ENCODE results near the gene TMUB1. TPM values are rescaled to one million over a fixed set of nuclear protein-coding genes. Genes with fewer than 3 reads are reported as not detected.
A peak's percentile ranks its signal among the peaks of the same experiment; 100 is the strongest.

Gene TMUB1
- total and polyA plus RNA-seq, 4 donors, result 8.5 to 57.2 (median 38.0) TPM

DNA sequence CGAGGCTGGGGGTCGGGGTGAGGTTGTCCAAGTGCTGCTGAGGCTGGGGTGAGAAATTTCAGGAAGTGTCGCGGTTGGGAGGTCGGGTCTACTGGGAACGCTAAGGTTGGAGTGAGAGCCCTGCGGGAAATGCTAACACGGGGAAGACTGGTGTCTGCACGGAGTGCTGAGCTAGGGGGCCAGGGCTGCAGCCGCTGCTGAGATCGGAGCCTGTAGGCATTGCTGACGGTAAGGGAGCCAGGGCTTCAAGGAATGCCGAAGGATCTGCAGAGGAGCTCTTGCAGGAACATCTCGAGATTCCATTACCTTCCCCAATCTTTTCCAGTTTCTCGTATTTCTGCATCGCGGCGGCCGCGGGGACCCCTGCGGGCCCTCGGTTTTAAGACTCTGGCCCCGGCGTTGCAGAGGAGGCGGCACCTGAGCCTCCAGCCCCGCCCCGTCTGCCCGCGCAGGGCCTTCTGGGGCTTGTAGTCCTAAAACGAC is 25.7 kb downstream of the TMUB1 start, which contains the start of gene CDK5:
Gene CDK5, minus strand, starts transcription at position 392 of the 483 bp plus-strand sequence. Its CDS starts 49 bp downstream, at position 343.
- WGBS (ENCODE audit: insufficient coverage), result under 1% methylated on average over 30 of the region's 30 CpGs
- H3K4me3 ChIP-seq (ENCODE audit: low read depth, low read length), result peak within 1 kb of the TSS; percentile 82
- DNase-seq (ENCODE audit: low read depth in 4 of 6, low spot score in 6 of 6), result no peak
- H3K27me3 ChIP-seq (ENCODE audit: control insufficient read depth, insufficient read depth, low read length), result peaks cover 2% of the 10 kb centered on the region
- H3K9me3 ChIP-seq (ENCODE audit: control insufficient read depth, insufficient read depth, low read length), result no peaks in the 10 kb centered on the region
- peak within 1 kb of the TSS; percentile 99 for H3K27ac ChIP-seq (ENCODE audit: low read depth, low read length)
- peaks cover 64% of the 10 kb centered on the region for H3K4me1 ChIP-seq (ENCODE audit: control insufficient read depth, insufficient read depth, low read length)
- H3K36me3 ChIP-seq (ENCODE audit: control insufficient read depth, insufficient read depth, low read length), result peaks cover 37% of the 10 kb centered on the region

DNA sequence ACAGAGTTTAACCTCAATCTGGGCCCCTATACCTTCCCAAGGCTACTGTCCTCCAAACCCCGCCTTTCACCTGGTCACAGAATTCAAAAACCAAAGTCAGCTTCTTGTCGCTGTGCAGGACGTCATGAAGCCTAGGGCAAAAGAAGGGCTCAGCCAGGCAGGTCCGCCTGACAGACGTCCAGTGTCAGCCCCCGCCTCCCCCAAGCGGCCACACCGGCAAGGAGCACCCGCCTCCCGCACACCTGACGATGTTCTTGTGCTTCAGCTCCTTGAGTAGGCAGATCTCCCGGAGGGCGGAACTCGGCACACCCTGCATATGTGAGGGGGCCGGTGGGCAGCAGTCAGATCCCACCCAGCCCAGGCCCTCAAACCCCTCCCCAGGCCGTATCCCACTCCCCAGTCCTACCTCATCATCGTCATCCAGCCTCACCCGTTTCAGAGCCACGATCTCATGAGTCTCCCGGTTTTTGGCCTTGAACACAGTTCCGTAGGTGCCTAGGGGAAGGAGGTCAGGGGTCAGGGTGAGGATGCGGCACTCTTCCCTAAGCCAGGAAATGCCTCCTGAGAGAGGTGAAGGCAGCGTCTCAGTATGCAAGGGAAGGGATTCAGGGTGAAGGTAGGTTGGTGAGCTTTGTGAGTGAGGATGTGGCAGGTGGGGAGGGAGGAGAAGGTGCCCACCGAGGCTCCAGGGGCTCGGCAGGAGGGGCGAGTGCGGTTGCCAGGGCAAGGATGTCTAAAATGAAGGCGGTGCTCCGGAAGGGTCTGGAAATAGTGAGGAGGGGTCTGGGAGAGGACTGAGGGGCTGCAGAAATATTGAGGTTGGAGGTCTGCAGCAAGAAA is 26.4 kb downstream of the TMUB1 start:
- 16% methylated on average over 26 of the region's 29 CpGs for WGBS (ENCODE audit: insufficient coverage)
- Histone ChIP-seq H3K4me3 (ENCODE audit: low read depth, low read length) (peak overlapping the region; percentile 82), H3K27me3 (ENCODE audit: control insufficient read depth, insufficient read depth, low read length) (no peaks in the 10 kb centered on the region), H3K27ac (ENCODE audit: low read depth, low read length) (peak overlapping the region; percentile 67), H3K4me1 (ENCODE audit: control insufficient read depth, insufficient read depth, low read length) (peaks cover 58% of the 10 kb centered on the region), H3K36me3 (ENCODE audit: control insufficient read depth, insufficient read depth, low read length) (peaks cover 37% of the 10 kb centered on the region), H3K9me3 (ENCODE audit: control insufficient read depth, insufficient read depth, low read length) (no peaks in the 10 kb centered on the region)
- DNase-seq (ENCODE audit: low read depth in 4 of 6, low spot score in 6 of 6), result peak in 1 of 6 donors; percentile 32

GRCh38 chr7:151056283-151056665 is 27.0 kb downstream of the TMUB1 start:
- DNase-seq (ENCODE audit: low read depth in 4 of 6, low spot score in 6 of 6), result no peak
- Histone ChIP-seq H3K9me3 (ENCODE audit: control insufficient read depth, insufficient read depth, low read length) (no peaks in the 10 kb centered on the region), H3K4me1 (ENCODE audit: control insufficient read depth, insufficient read depth, low read length) (peaks cover 57% of the 10 kb centered on the region), H3K4me3 (ENCODE audit: low read depth, low read length) (no peak overlapping the region), H3K36me3 (ENCODE audit: control insufficient read depth, insufficient read depth, low read length) (peaks cover 38% of the 10 kb centered on the region), H3K27ac (ENCODE audit: low read depth, low read length) (no peak overlapping the region), H3K27me3 (ENCODE audit: control insufficient read depth, insufficient read depth, low read length) (no peaks in the 10 kb centered on the region)
- WGBS (ENCODE audit: insufficient coverage), result 82% methylated on average over 3 of the region's 6 CpGs

DNA sequence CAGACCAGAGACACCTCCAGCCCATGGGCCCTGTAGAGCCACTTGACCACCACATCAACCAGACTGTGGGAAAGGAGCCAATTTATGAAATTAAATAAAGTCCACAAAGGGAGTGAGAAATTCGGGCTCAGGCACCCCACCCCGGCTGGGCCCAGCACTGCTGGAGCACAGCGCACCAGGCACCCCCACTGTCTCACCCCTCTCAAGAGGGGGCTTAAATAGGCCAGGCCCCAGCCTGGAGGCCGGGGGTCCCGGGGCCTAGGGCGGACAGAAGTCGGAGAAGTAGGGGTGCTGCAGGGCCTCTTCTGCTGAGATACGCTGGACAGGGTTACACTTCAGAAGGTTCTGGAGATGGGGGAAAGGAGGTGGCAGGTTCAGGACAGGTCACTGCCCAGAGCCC is 29.5 kb downstream of the TMUB1 start:
- Histone ChIP-seq H3K4me3 (ENCODE audit: low read depth, low read length) (no peak overlapping the region), H3K4me1 (ENCODE audit: control insufficient read depth, insufficient read depth, low read length) (peaks cover 46% of the 10 kb centered on the region), H3K9me3 (ENCODE audit: control insufficient read depth, insufficient read depth, low read length) (no peaks in the 10 kb centered on the region), H3K27me3 (ENCODE audit: control insufficient read depth, insufficient read depth, low read length) (no peaks in the 10 kb centered on the region), H3K36me3 (ENCODE audit: control insufficient read depth, insufficient read depth, low read length) (peaks cover 47% of the 10 kb centered on the region), H3K27ac (ENCODE audit: low read depth, low read length) (no peak overlapping the region)
- no peak for DNase-seq (ENCODE audit: low read depth in 4 of 6, low spot score in 6 of 6)
- 100% methylated on average over 4 of the region's 8 CpGs for WGBS (ENCODE audit: insufficient coverage)

DNA sequence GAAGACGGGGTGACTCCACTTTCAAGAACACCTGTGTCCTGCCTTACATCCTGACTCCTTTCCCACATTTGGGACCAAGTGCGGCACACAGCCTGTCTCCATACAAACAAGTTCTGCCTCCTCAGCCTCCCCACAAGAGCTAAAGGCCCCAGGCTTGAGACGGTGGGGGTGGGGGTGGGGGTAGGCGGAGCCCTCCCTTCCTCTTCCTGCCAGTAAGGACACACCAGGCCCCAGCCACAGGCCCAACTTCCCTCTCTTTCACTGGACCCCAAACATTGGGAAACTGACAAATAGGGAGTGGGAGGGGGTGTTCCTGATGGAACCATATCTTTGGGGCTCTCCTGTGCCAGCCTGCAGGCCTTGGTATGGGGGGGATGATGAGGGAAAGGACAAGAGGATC is 30.2 kb downstream of the TMUB1 start:
- H3K4me3 ChIP-seq (ENCODE audit: low read depth, low read length), result no peak overlapping the region
- DNase-seq (ENCODE audit: low read depth in 4 of 6, low spot score in 6 of 6), result no peak
- peaks cover 45% of the 10 kb centered on the region for H3K4me1 ChIP-seq (ENCODE audit: control insufficient read depth, insufficient read depth, low read length)
- H3K27ac ChIP-seq (ENCODE audit: low read depth, low read length), result no peak overlapping the region
- H3K27me3 ChIP-seq (ENCODE audit: control insufficient read depth, insufficient read depth, low read length), result no peaks in the 10 kb centered on the region
- WGBS (ENCODE audit: insufficient coverage), result 100% methylated on average over 1 of the region's 4 CpGs
- peaks cover 47% of the 10 kb centered on the region for H3K36me3 ChIP-seq (ENCODE audit: control insufficient read depth, insufficient read depth, low read length)
- no peaks in the 10 kb centered on the region for H3K9me3 ChIP-seq (ENCODE audit: control insufficient read depth, insufficient read depth, low read length)

- no peak overlapping the region for H3K27ac ChIP-seq (ENCODE audit: low read depth, low read length)
- no peaks in the 10 kb centered on the region for H3K9me3 ChIP-seq (ENCODE audit: control insufficient read depth, insufficient read depth, low read length)
- peaks cover 49% of the 10 kb centered on the region for H3K4me1 ChIP-seq (ENCODE audit: control insufficient read depth, insufficient read depth, low read length)
- 1% methylated on average over 48 of the region's 50 CpGs for WGBS (ENCODE audit: insufficient coverage)
- peak in 4 of 6 donors; percentile 17 to 79 (median 47) for DNase-seq (ENCODE audit: low read depth in 4 of 6, low spot score in 6 of 6)
- no peaks in the 10 kb centered on the region for H3K27me3 ChIP-seq (ENCODE audit: control insufficient read depth, insufficient read depth, low read length)
- H3K36me3 ChIP-seq (ENCODE audit: control insufficient read depth, insufficient read depth, low read length), result peaks cover 56% of the 10 kb centered on the region
- H3K4me3 ChIP-seq (ENCODE audit: low read depth, low read length), result no peak overlapping the region
Observed at GRCh38 chr7:151051108-151051507, 32.2 kb downstream of the TMUB1 start.

GRCh38 chr7:151048911-151049463 is 34.3 kb downstream of the TMUB1 start:
- no peak for DNase-seq (ENCODE audit: low read depth in 4 of 6, low spot score in 6 of 6)
- Histone ChIP-seq H3K27ac (ENCODE audit: low read depth, low read length) (no peak overlapping the region), H3K4me1 (ENCODE audit: control insufficient read depth, insufficient read depth, low read length) (peaks cover 54% of the 10 kb centered on the region), H3K4me3 (ENCODE audit: low read depth, low read length) (no peak overlapping the region), H3K27me3 (ENCODE audit: control insufficient read depth, insufficient read depth, low read length) (no peaks in the 10 kb centered on the region), H3K9me3 (ENCODE audit: control insufficient read depth, insufficient read depth, low read length) (no peaks in the 10 kb centered on the region), H3K36me3 (ENCODE audit: control insufficient read depth, insufficient read depth, low read length) (peaks cover 61% of the 10 kb centered on the region)
- WGBS (ENCODE audit: insufficient coverage), result 90% methylated on average over 38 of the region's 38 CpGs

- peaks cover 54% of the 10 kb centered on the region for H3K4me1 ChIP-seq (ENCODE audit: control insufficient read depth, insufficient read depth, low read length)
- 76% methylated on average over 22 of the region's 22 CpGs for WGBS (ENCODE audit: insufficient coverage)
- peak in 2 of 6 donors; percentile 38 to 53 for DNase-seq (ENCODE audit: low read depth in 4 of 6, low spot score in 6 of 6)
Observed at GRCh38 chr7:151047976-151048815, 35.1 kb downstream of the TMUB1 start, which contains the start of gene ASIC3. ASIC3 (plus strand) TSS chr7:151048531; CDS start chr7:151048886, 355 bp downstream.

More at GRCh38 chr7:151047976-151048815, 35.1 kb downstream of the TMUB1 start, which contains the start of gene ASIC3:
- Histone ChIP-seq H3K27ac (ENCODE audit: low read depth, low read length) (no peak within 1 kb of the TSS), H3K27me3 (ENCODE audit: control insufficient read depth, insufficient read depth, low read length) (no peaks in the 10 kb centered on the region), H3K36me3 (ENCODE audit: control insufficient read depth, insufficient read depth, low read length) (peaks cover 61% of the 10 kb centered on the region), H3K9me3 (ENCODE audit: control insufficient read depth, insufficient read depth, low read length) (no peaks in the 10 kb centered on the region), H3K4me3 (ENCODE audit: low read depth, low read length) (no peak within 1 kb of the TSS)

All from spinal cord (tissue), 10 donors.